HG02763 (cell line): Measurements from ENCODE around the gene ATP8B2.
"Not testable (repeated sequence)": the region's sequence is repeated elsewhere in the genome, so short reads cannot be mapped to it uniquely, and the experiment has no call there.

Source experiments
- ATAC-seq: cut with Tn5 transposase; IDR thresholded peaks from one replicate; pipeline ENCODE4 v1.9.1; 2021; ENCODE audit warnings: mild to moderate bottlenecking, moderate library complexity; ENCODE audit not compliant: unreplicated experiment

ATP8B2 gene

DNA sequence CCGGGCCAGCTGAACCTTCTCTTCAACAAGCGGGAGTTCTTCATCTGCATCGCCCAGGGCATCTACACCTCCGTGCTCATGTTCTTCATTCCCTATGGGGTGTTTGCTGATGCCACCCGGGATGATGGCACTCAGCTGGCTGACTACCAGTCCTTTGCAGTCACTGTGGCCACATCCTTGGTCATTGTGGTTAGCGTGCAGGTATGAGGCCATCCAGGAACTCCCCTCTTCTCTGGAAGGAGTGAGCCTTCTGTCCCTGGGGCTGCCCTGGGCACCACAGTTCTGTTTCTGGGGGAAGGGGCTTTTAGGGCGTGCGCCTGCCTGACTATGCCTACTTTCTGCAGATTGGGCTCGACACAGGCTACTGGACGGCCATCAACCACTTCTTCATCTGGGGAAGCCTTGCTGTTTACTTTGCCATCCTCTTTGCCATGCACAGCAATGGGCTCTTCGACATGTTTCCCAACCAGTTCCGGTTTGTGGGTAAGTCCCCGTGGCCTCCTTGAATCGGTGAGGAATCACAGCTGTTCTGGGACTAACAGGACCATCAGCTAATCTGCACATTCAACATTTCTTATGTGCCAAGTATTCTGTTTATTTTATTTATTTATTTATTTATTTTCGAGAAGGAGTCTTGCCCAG is 21.1 kb downstream of the ATP8B2 start:
- no peak for ATAC-seq

DNA sequence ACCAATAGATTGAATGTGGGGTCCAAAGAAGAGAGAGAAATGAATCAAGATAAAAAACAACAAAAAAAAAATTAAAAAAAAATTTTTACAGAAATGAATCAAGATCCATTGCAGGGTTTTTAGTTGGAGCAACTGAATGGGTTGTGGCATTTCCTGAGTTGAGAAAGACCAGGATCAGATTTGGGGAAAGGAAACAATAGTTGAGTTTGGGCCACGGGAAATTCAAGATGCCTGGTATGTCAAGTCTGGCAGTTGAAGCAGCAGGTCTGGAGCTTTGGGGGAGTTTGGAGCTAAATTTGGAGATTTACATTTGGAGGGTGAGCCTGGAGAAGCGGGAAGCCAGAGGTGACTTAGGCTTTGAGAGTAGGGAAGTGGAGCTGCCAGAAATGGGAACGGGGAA is 22.6 kb downstream of the ATP8B2 start:
- ATAC-seq, result no peak

DNA sequence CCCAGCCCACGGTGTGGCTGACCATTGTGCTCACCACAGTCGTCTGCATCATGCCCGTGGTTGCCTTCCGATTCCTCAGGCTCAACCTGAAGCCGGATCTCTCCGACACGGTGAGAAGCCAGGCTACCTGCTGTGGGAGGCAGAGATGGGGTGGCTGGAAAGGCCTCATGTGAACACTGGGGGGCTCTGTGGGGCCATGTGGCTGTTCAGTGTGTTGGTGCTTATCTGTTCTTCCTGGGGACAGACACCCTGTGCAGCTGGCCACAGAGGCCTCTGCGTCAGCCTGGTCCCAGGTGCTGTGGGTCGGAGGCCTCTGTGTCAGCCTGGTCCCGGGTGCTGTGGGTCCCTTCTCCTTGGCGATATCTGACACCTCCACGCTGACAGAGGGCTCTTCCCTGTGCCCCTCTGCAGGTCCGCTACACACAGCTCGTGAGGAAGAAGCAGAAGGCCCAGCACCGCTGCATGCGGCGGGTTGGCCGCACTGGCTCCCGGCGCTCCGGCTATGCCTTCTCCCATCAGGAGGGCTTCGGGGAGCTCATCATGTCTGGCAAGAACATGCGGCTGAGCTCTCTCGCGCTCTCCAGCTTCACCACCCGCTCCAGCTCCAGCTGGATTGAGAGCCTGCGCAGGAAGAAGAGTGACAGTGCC is 23.2 kb downstream of the ATP8B2 start:
- no peak for ATAC-seq

DNA sequence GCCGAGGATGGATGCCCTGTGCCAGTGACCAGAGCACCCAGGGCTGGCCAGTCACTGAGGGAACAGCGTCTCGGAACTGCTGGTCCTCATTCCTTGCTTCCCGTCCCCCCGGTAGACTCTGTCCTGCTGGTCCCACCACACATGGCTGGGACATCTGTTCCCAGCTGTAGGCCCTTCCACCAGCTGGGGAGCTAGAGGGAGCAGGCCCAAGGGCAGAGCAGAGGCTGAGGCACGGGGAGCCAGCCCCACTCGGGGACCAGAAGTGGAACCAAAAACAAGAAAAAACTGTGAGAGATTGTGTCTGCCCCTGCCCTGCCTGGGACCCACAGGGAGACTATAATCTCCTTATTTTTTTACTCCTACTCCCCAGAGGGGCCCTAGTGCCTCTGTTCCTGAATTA is 23.8 kb downstream of the ATP8B2 start:
- ATAC-seq, result no peak

DNA sequence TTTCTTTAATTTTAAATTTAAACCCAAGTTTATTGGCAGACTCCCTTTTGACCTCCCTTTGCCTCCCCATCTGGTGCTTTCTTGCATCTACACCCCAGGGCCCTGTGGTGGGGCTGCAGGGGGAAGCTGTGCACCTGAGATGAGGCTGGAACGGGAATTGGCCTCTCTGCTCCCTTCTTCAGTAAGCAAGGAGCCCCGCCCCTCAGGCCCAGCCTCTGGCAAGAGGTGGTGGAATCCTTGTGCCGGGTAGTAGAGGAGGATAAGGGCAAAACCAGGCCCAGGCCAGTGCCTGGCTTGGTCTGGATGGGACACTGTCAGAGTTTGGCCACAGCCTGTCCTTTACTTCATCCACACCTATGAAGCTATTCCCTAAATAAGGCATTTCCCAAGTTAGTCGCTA is 25.1 kb downstream of the ATP8B2 start:
- ATAC-seq, result no peak

DNA sequence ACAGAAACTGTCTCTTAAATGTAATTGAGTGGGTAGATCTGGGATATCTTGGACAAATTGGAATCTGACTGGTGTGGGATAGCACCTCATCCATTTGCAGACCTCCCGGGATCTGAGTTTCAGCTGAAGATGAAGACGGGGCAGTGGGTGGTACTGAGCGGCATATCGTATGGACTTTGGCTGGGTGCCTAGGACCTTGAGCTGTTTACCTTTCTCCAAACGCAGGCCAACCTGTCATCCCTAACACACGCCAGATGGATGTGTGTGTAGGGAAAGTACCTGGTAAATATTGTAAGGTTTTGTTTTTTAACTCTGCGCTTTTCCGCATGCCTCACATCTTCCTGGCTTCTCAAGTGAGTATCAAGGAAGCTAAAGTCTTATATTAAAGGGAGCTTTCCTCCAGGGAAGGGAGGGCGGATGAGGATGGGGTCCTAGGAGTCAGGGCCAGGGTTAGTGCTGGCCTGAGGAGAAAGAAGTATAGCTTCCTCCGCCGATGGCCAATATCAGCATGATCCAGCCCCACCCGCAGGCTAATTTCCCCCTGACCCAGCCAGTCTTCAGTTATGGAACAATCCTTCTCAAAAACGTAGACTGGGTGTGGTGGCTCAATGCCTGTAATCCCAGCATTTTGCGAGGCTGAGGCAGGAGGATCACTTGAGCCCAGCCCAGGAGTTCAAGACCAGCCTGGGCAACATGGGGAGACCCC is 26.2 kb downstream of the ATP8B2 start:
- no peak for ATAC-seq

DNA sequence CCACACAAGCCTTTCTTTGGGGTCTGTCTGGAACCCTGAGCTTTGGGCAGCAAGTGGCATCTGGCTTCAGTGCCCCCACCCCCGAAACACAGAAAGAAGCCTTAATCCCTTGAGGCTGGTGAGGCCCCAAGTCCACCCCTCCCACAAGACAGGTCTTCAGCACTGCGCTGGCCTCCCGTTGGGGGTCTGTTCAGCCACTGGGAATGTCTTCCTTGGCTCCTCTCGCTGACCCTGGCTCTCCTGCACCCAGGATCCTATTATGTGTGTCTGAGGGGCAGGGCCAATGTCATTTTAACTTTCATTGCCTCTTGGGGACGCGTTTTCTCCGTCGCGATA is 26.9 kb downstream of the ATP8B2 start:
- ATAC-seq, result no peak

DNA sequence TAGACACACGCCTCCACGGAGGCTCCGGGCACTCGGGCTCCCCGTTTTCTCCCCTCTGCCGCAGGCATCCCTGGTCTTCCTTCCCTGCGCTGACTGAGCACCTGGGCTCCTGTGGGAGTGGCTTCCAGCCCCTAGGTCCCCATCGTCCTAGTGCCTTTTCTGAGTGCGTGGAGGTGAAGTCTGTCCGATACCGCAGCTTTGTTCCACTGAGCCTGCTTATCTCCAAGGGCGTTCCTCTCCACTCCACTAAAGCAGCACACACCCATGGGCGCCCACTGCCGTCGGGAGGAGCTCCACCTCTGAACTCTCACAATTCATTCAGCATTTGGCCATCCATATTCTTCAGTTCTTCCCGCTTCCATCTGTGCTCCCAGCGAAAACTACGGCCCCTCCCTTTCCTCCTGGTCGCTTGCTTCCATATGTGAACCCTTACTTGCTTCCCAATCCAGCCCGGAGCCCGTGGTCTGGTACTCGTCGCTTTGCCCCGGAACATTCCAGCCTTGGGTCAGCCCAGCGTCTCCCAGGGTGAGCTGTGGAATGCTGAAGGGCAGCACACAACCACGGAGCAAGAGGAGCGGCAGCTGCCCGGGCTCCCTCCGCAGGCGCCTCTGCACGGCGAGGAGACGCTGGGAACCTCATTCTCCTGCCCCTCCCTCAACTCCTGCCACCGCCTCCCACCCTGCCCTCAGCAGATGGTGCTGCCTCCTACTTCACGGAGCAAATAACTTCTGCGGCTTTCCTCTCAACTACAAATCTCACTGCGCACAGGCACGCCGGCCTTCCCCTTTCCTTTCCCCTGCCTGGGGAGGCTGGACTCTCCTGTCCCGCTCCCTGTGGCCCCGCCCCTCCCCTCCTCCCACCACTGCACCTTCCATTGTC is 27.5 kb downstream of the ATP8B2 start:
- ATAC-seq, result no peak

DNA sequence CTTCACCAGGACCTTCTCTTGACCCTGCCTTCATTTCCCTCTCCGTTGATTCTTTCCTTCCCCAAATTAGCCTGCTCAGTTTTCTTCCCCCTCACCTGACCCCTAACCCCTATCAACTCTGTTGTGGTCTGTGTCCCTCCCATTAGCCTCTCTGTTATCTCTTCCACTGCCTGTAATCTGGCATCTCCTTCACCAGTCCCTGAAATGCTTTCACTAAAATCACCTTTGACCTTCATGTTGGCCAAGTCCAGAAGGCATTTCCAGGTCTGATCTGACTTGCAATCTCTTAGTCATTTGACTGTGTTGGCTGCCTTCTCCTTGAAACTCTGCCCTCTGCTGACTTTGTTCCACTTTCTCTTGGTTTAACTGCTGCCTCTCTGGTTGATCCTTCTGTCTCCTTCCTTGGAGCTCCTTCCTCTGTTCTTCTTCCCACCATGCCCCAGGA is 28.2 kb downstream of the ATP8B2 start:
- no peak for ATAC-seq

DNA sequence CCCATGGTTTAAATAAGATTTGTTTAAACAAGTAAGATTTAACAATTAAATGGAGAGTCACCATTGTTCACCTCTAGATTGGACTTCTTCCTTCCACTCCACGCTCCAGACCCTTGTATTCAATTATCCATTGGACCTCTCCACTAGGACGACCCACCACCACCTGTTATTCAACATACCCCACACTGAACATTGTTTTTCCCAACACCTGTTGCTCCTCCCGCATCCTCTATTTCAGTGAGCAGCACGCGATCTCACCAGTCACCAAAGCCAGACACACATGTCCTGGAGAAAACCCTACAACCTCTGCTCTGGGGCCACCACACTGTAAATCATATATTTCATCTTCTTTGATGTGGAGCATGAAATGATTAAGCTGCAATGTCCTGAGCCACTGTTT is 28.6 kb downstream of the ATP8B2 start:
- ATAC-seq, result no peak

DNA sequence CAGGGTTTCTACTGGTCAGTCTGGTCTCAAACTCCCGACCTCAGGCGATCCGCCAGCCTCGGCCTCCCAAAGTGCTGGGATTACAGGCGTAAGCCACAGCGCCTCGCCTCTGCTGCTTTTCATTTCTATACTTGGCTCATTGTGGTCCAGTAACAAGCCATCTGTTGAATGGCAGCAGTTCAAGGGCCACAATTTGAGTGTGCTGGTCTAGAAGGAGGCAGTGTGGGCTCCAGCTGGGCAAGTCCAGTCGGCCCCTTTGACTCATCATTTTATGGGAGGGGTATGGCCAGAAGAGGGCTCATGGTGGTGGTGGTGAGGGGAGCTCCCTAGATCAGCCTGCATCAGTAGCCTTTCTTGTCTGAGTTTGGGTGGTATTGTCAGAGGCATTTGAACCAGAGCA is 33.2 kb downstream of the ATP8B2 start:
- ATAC-seq, result no peak

DNA sequence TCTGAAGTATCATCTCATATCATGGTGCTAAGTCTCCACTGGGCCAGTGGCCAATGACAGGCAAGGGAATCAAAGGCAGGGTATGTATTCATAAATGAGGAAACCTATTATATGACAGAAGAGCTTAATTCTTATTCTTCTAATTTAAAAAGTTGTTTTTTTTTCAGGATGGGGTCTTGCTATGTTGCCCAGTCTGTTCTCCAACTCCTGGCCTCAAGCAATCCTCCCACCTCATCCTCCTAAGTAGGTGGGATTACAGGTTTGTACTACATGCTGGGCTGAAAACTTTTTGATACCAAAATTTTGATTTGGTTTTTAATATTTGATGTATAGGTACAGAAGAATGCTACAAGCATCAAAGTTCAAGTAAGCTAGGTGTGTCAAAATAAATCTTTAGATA is 35.0 kb downstream of the ATP8B2 start:
- no peak for ATAC-seq

DNA sequence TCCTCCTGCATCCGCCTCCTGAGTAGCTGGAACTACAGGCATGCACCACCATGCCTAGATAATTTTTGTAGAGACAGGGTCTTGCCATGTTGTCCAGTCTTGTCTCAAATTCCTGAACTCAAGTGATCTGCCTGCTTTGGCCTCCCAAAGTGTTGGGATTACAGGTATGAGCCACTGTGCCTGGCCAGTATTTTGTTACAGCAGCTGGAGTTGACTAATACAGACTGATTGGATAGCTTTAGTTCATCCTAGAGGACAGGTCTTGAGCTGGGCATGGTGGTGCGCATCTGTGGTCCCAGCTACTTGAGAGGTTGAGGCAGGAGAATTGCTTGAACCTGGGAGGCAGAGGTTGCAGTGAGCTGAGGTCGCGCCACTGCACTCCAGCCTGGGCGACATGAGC is 35.6 kb downstream of the ATP8B2 start:
- not testable (repeated sequence) for ATAC-seq

DNA sequence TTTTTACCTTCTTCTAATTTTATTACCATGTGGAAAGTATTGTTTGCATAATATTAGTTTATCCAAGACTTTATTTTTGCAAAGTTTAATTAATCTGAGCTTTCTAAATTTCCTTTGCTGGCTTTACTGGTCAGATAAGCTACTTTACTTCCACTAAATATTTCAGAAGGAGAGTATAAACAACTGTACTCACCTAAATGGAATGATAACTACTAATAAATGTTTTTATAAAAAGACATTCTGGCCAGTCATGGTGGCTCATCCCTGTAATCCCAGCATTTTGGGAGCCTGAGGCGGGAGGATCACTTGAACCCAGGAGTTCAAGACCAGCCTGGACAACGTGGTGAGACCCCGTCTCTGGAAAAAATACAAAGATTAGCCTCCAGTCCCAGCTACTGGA is 36.0 kb downstream of the ATP8B2 start:
- ATAC-seq, result no peak

DNA sequence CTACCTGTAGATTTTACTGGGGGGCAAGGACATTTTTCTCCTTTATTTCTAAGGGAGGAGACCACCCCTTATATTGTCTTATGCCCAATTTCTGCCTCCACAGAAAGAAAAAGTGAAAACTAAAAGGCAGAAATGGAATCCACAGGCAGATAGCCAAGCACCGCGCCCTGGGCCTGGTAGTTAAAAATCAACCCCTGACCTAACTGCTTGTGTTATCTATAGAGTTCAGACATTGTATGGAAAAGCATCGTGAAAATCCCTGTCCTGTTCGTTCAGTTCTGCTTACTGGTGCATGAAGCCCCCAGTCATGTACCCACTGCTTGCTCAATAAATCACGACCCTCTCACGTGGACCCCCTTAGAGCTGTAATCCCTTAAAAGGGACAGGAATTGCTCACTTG is 46.1 kb downstream of the ATP8B2 start:
- ATAC-seq, result no peak

DNA sequence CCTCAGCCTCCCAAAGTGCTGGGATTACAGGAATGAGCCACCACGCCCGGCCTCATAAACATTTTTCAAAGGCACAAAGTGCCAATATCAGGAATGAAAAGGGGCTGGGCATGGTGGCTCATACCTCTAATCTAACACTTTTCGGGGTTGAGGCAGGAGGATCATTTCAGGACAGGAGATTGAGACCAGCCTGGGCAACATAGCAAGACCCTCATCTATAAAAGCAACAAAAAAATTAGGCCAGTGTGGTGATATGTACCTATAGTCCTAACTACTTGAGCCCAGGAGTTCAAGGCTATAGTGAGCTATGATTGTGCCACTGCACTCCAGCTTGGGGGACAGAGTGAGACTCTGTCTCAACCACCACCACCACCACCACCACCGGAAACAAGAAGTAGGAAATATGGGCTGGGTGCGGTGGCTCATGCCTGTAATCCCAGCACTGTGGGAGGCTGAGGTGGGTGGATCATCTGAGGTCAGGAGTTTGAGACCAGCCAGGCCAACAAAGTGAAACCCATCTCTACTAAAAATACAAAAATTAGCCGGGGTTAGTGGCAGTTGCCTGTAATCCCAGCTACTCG is 48.5 kb downstream of the ATP8B2 start:
- ATAC-seq, result not testable (repeated sequence)

DNA sequence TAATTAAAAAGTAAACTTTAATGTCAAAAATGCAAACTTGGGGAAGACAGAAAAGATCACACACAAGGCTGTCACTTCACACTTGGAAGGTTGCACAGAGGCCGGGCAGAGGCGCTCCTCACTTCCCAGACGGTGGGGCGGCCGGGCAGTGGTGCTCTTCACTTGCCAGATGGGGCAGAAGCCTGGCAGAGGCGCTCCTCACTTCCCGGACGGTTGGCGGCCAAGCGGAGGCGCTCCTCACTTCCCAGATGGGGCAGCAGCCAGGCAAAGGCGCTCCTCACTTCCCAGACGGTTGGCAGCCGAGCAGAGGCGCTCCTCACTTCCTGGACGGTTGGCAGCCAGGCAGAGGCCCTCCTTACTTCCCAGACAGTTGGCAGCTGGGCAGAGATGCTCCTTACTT is 54.0 kb downstream of the ATP8B2 start:
- no peak for ATAC-seq

DNA sequence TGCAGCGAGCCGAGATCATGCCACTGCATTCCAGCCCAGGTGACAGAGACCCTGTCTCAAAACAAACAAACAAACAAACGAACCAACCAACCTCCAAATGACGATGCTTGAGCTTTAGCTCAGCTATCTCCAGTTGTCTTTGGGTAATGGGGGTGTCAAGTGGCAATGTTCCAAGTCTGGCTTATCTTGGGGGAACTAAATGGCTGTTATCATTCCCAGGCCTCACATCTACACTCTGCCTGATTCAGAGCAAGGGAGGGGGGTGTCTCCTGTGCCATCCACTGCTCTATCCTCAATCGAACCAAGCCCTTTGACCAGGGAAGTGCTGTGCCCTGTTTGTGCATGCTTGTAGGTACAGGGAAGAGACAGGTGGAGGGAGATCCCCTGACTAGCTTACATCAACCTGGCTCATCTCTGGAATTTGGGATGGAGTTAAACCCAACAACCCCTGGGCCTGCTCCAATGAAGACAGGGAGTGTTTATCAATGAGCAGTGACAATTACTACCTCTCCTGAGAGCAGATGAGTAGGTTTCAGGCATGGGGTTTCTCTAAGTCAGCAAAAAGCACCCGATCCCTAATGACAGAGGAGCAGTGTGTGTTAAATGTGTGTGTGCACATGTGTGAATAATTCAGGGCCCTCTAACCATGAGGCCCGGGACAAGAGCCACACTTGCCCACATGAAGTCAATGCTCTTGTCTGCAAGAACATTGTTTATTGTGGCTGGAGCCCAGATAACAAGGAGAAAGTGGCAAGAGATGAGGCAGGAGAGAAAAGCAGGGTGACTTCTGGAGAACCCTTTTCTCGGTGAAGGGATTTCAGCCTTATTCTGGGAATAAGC is 59.5 kb downstream of the ATP8B2 start:
- ATAC-seq, result no peak

DNA sequence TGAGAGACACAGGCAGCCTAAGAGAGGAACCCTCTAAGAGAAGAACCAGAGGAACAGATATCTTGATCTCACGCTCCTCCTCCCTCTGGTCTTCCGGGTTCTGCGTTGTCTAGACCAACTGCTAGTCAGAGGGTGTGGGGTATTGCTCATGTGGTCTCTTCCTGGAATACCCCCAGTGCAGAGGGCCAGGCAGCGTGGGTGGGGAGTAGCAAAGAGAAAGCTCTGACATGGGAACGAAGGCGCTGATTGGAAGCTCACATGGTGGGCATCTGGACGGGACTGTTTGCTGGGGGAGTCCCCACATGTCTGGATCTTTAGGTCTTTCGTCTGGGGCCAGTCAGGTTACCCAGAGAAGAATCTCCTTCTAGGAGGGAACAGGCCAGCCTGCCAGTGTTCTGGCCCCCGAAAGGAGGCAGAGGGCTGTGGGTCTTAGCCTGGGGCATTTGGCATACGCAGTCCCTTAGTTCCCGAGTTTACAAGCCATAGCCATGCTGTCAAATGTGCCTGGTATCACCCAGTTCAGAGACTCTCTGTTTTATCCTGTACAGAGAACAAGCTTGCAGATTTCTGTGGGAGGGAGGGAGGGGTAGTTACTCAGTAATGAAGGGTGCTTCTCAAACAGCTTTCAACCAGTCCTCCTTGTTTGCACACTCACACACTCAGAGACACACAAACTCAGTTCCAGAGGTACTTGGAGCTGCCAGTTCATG is 61.5 kb downstream of the ATP8B2 start:
- ATAC-seq, result peak; percentile 79
